ENCODE results near the gene DNAH10.
A peak's percentile ranks its signal among the peaks of the same experiment; 100 is the strongest.

DNAH10 gene

GRCh38 chr12:123937707-123938591, 175.8 kb downstream of the DNAH10 start:
- TF ChIP-seq CTCF (IDR thresholded peaks at IDR 0.05; ENCODE audit: insufficient read depth, low read length, missing control alignments): no peak
- ChIA-PET POLR2A (no interaction called here), CTCF (interaction anchor here (0.7 to 3.2 kb wide), 6 partner anchors 10 to 833 kb away, joined by 3 to 11 read pairs (median 4); no protein-coding TSS in a partner anchor)
- no peak overlapping the region for H3K4me3 ChIP-seq (ENCODE audit: low read depth, low read length)
- DNase-seq (ENCODE audit: low read depth, low spot score): no peak

GRCh38 chr12:123938679-123939480, 176.8 kb downstream of the DNAH10 start:
- ChIA-PET CTCF (interaction anchor here (0.6 to 3.2 kb wide), 13 partner anchors 9 to 832 kb away, joined by 3 to 11 read pairs (median 3); no protein-coding TSS in a partner anchor), POLR2A (no interaction called here)
- no peak overlapping the region for H3K4me3 ChIP-seq (ENCODE audit: low read depth, low read length)
- DNase-seq (ENCODE audit: low read depth, low spot score): no peak
- TF ChIP-seq CTCF (IDR thresholded peaks at IDR 0.05; ENCODE audit: insufficient read depth, low read length, missing control alignments): peak; percentile 58

GRCh38 chr12:123939716-123940626, 177.9 kb downstream of the DNAH10 start:
- no peak for TF ChIP-seq CTCF (IDR thresholded peaks at IDR 0.05; ENCODE audit: insufficient read depth, low read length, missing control alignments)
- ChIA-PET CTCF (interaction anchor here (0.6 to 3.5 kb wide), 7 partner anchors 9 to 43 kb away, joined by 3 to 22 read pairs (median 5); no protein-coding TSS in a partner anchor), POLR2A (no interaction called here)
- H3K4me3 ChIP-seq (ENCODE audit: low read depth, low read length): no peak overlapping the region
- DNase-seq (ENCODE audit: low read depth, low spot score): no peak

GRCh38 chr12:123940627-123940966, 178.5 kb downstream of the DNAH10 start:
- ChIA-PET POLR2A (no interaction called here), CTCF (interaction anchor here (0.6 to 3.5 kb wide), 2 partner anchors 36 to 43 kb away, joined by 3 to 22 read pairs; no protein-coding TSS in a partner anchor)
- no peak for TF ChIP-seq CTCF (IDR thresholded peaks at IDR 0.05; ENCODE audit: insufficient read depth, low read length, missing control alignments)
- DNase-seq (ENCODE audit: low read depth, low spot score): no peak
- H3K4me3 ChIP-seq (ENCODE audit: low read depth, low read length): no peak overlapping the region

- H3K4me3 ChIP-seq (ENCODE audit: low read depth, low read length): no peak overlapping the region
- ChIA-PET POLR2A (no interaction called here), CTCF (interaction anchor here (0.6 to 3.5 kb wide), 2 partner anchors 36 to 42 kb away, joined by 3 to 22 read pairs; no protein-coding TSS in a partner anchor)
- no peak for TF ChIP-seq CTCF (IDR thresholded peaks at IDR 0.05; ENCODE audit: insufficient read depth, low read length, missing control alignments)
- no peak for DNase-seq (ENCODE audit: low read depth, low spot score)
Observed at GRCh38 chr12:123941000-123941399, 178.9 kb downstream of the DNAH10 start.
